ENCODE data around the gene CPNE2.

CPNE2 gene

GRCh38 chr16:57125376-57125775, 33.0 kb downstream of the CPNE2 start:
- no peak for DNase-seq (ENCODE audit: low read depth)
- no peak overlapping the region for H3K4me3 ChIP-seq (ENCODE audit: low read depth, low read length)
- no peak for TF ChIP-seq CTCF (IDR thresholded peaks at IDR 0.05; ENCODE audit: control insufficient read depth, extremely low read depth, insufficient read depth)

GRCh38 chr16:57125969-57126368, 33.6 kb downstream of the CPNE2 start:
- TF ChIP-seq CTCF (IDR thresholded peaks at IDR 0.05; ENCODE audit: control insufficient read depth, extremely low read depth, insufficient read depth): no peak
- DNase-seq (ENCODE audit: low read depth): no peak
- no peak overlapping the region for H3K4me3 ChIP-seq (ENCODE audit: low read depth, low read length)

- DNase-seq (ENCODE audit: low read depth): no peak
- no peak for TF ChIP-seq CTCF (IDR thresholded peaks at IDR 0.05; ENCODE audit: control insufficient read depth, extremely low read depth, insufficient read depth)
- H3K4me3 ChIP-seq (ENCODE audit: low read depth, low read length): no peak overlapping the region
These were observed 34.0 kb downstream of the CPNE2 start for GRCh38 chr16:57126411-57126810.

- no peak for TF ChIP-seq CTCF (IDR thresholded peaks at IDR 0.05; ENCODE audit: control insufficient read depth, extremely low read depth, insufficient read depth)
- DNase-seq (ENCODE audit: low read depth): no peak
- no peak overlapping the region for H3K4me3 ChIP-seq (ENCODE audit: low read depth, low read length)
These were observed 34.8 kb downstream of the CPNE2 start for GRCh38 chr16:57127037-57127763.

- no peak overlapping the region for H3K4me3 ChIP-seq (ENCODE audit: low read depth, low read length)
- TF ChIP-seq CTCF (IDR thresholded peaks at IDR 0.05; ENCODE audit: control insufficient read depth, extremely low read depth, insufficient read depth): no peak
- DNase-seq (ENCODE audit: low read depth): no peak
These were observed 35.5 kb downstream of the CPNE2 start for GRCh38 chr16:57127836-57128235.

GRCh38 chr16:57128771-57129389, 36.5 kb downstream of the CPNE2 start:
- H3K4me3 ChIP-seq (ENCODE audit: low read depth, low read length): no peak overlapping the region
- DNase-seq (ENCODE audit: low read depth): no peak
- no peak for TF ChIP-seq CTCF (IDR thresholded peaks at IDR 0.05; ENCODE audit: control insufficient read depth, extremely low read depth, insufficient read depth)

GRCh38 chr16:57130950-57131321, 38.6 kb downstream of the CPNE2 start:
- no peak overlapping the region for H3K4me3 ChIP-seq (ENCODE audit: low read depth, low read length)
- no peak for TF ChIP-seq CTCF (IDR thresholded peaks at IDR 0.05; ENCODE audit: control insufficient read depth, extremely low read depth, insufficient read depth)
- DNase-seq (ENCODE audit: low read depth): no peak
